Hepatocyte (in vitro differentiated cells): ENCODE results near the gene SH3PXD2A.

Experiments used
- EZH2 ChIP-seq: fragments of 200-600 bp; sonication (generic); IDR thresholded peaks from 2 replicates; pipeline ENCODE4 v1.6.1; 2016; ENCODE audit warnings: antibody characterized with exemption, mild to moderate bottlenecking, borderline replicate concordance
- EZH2phosphoT487 ChIP-seq: fragments of 200-600 bp; sonication (generic); IDR thresholded peaks from one replicate; pipeline ENCODE4 v1.6.1; 2018; ENCODE audit warnings: antibody characterized with exemption, mild to moderate bottlenecking, low read depth, moderate library complexity; ENCODE audit not compliant: unreplicated experiment, severe bottlenecking
- TF ChIP-seq, protein P1 (sequence below): fragments of 200-600 bp; sonication (generic); IDR thresholded peaks from 2 replicates; pipeline ENCODE4 v1.5.1; 2016; ENCODE audit warnings: antibody characterized with exemption, mild to moderate bottlenecking; ENCODE audit not compliant: poor library complexity

DNA sequence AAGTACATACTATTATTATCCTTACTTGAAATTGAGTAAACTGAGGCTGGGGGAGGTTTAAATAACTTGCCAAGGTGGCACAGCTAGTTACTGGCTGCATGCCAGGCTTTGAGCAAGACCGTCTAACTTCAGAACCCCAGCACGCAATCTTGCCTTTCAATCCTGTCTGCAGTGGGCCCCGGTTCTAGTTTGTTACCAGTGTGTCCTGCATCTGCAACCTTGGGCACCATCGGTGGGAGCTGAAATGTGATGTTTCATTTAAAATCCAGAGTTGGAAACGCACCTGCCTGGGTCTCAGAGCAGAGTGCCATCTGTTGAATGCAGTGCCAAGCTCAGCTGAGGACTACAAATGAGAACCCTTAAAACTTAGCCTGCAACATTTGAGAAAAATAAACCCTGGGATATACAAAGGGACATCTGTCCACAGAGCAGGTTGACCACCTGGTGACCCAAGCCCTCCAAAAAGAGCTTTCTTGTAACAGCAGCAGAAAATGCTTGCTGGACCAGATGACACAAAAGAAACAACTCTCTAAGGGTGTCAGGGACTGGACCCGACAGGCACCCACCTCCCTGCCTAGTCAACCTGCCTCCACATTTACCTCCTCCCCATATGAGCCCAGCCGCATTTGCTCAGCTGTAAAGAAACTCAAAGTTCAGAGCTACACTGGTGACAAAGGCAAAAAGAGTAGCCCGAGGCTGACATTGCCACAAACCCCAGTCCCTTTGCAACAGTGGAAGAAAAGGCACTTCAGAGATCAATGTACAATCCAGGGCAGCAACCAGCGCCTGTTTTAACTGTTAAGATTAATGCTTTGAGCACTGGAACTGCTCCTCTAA is 1.7 kb downstream of the SH3PXD2A start:
- TF ChIP-seq, protein P1, sequence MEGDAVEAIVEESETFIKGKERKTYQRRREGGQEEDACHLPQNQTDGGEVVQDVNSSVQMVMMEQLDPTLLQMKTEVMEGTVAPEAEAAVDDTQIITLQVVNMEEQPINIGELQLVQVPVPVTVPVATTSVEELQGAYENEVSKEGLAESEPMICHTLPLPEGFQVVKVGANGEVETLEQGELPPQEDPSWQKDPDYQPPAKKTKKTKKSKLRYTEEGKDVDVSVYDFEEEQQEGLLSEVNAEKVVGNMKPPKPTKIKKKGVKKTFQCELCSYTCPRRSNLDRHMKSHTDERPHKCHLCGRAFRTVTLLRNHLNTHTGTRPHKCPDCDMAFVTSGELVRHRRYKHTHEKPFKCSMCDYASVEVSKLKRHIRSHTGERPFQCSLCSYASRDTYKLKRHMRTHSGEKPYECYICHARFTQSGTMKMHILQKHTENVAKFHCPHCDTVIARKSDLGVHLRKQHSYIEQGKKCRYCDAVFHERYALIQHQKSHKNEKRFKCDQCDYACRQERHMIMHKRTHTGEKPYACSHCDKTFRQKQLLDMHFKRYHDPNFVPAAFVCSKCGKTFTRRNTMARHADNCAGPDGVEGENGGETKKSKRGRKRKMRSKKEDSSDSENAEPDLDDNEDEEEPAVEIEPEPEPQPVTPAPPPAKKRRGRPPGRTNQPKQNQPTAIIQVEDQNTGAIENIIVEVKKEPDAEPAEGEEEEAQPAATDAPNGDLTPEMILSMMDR = no peak
- TF ChIP-seq EZH2phosphoT487 (no peak), EZH2 (no peak)
